Measurements from ENCODE around the gene LOXL1. TPM values are rescaled to one million over a fixed set of nuclear protein-coding genes. Genes with fewer than 3 reads are reported as not detected.

The LOXL1 gene
- total RNA-seq, 2 experiments from 2014 or later, result not detected

GRCh38 chr15:73891328-73892315 lies 34.6 kb upstream of the LOXL1 start:
- Histone ChIP-seq H3K4me1 (ENCODE audit: insufficient read depth, low read length, poor library complexity, severe bottlenecking) (no peaks in the 10 kb centered on the region), H3K9me3 (ENCODE audit: low read length) (no peaks in the 10 kb centered on the region), H3K4me3 (ENCODE audit: low read depth, low read length, poor library complexity, severe bottlenecking) (no peak overlapping the region), H3K36me3 (ENCODE audit: insufficient read depth, low read length) (no peaks in the 10 kb centered on the region), H2AFZ (ENCODE audit: low read length) (no peak overlapping the region), H3K9me2 (ENCODE audit: insufficient read depth, low read length) (no peaks in the 10 kb centered on the region), H4K20me1 (ENCODE audit: insufficient read depth, low read length) (no peaks in the 10 kb centered on the region), H3K4me2 (ENCODE audit: low read length) (no peak overlapping the region), H3K79me2 (ENCODE audit: insufficient read depth, low read depth, low read length) (no peaks in the 10 kb centered on the region), H3K27ac (ENCODE audit: low read depth, low read length, poor library complexity, severe bottlenecking) (no peak overlapping the region)
- ChIA-PET CTCF (ENCODE audit: unreplicated experiment) (no interaction called here), POLR2A (no interaction called here)
- no peak for DNase-seq (ENCODE audit: low spot score)
- intact Hi-C loops (cut with micrococcal nuclease; ENCODE audit: unreplicated experiment), result no loop called here
- BruUV-seq (replicated peaks), result no TSS peak
- TF ChIP-seq EZH2phosphoT487 (IDR thresholded peaks at IDR 0.05; ENCODE audit: borderline replicate concordance, low read depth, low read length), result no peak
- no peak for TF ChIP-seq CTCF (conservative IDR thresholded peaks at IDR 0.05; ENCODE audit: low read length)

- ChIA-PET CTCF (ENCODE audit: unreplicated experiment) (interaction anchor here (0.6 kb wide), 1 partner anchor 81 kb away, joined by 3 read pairs; no protein-coding TSS in a partner anchor), POLR2A (no interaction called here)
- Histone ChIP-seq H3K4me3 (ENCODE audit: low read depth, low read length, poor library complexity, severe bottlenecking) (no peak overlapping the region), H3K9me3 (ENCODE audit: low read length) (no peaks in the 10 kb centered on the region), H3K79me2 (ENCODE audit: insufficient read depth, low read depth, low read length) (no peaks in the 10 kb centered on the region), H3K36me3 (ENCODE audit: insufficient read depth, low read length) (no peaks in the 10 kb centered on the region), H3K27ac (ENCODE audit: low read depth, low read length, poor library complexity, severe bottlenecking) (no peak overlapping the region), H2AFZ (ENCODE audit: low read length) (no peak overlapping the region), H4K20me1 (ENCODE audit: insufficient read depth, low read length) (no peaks in the 10 kb centered on the region), H3K9me2 (ENCODE audit: insufficient read depth, low read length) (no peaks in the 10 kb centered on the region), H3K4me2 (ENCODE audit: low read length) (no peak overlapping the region), H3K4me1 (ENCODE audit: insufficient read depth, low read length, poor library complexity, severe bottlenecking) (no peaks in the 10 kb centered on the region)
- TF ChIP-seq EZH2phosphoT487 (IDR thresholded peaks at IDR 0.05; ENCODE audit: borderline replicate concordance, low read depth, low read length) (no peak), CTCF (conservative IDR thresholded peaks at IDR 0.05; ENCODE audit: low read length) (no peak)
- BruUV-seq (replicated peaks), result no TSS peak
- no peak for DNase-seq (ENCODE audit: low spot score)
- intact Hi-C loops (cut with micrococcal nuclease; ENCODE audit: unreplicated experiment), result no loop called here
Observed at GRCh38 chr15:73892446-73893226, 33.6 kb upstream of the LOXL1 start.
